Tibial nerve (tissue), 4 donors: ENCODE data around the gene FPGS. TPM values are rescaled to one million over a fixed set of nuclear protein-coding genes. Genes with fewer than 3 reads are reported as not detected.
A peak's percentile ranks its signal among the peaks of the same experiment; 100 is the strongest.

Experiments
- DNase-seq, 2 donors: peaks; one replicate each; pipeline ENCODE4 v3.0.0-alpha.2; 2019; ENCODE audit warnings: low spot score in 2 of 2
- H3K27ac ChIP-seq, 4 donors: fragments of 200-600 bp; sonication (generic) in 3 of 4; one replicate each; pipeline ENCODE4 v1.5.1; 2017 to 2019; ENCODE audit warnings: mild to moderate bottlenecking in 1 of 4
- H3K27me3 ChIP-seq, 2 donors: fragments of 200-600 bp; sonication (generic) in 1 of 2; one replicate each; pipeline versions ENCODE4 v1.5.1 to v1.6.0; 2017 to 2019
- H3K36me3 ChIP-seq, 3 donors: fragments of 200-600 bp; sonication (generic); one replicate each; pipeline ENCODE4 v1.5.1; 2018 to 2019
- H3K4me1 ChIP-seq, 4 donors: fragments of 200-600 bp; sonication (generic) in 3 of 4; one replicate each; pipeline ENCODE4 v1.5.1; 2017 to 2019
- H3K4me3 ChIP-seq, 4 donors: fragments of 200-600 bp; sonication (generic) in 3 of 4; one replicate each; pipeline ENCODE4 v1.5.1; 2017 to 2019; ENCODE audit warnings: mild to moderate bottlenecking in 1 of 4, moderate library complexity in 1 of 4
- H3K9me3 ChIP-seq, 4 donors: fragments of 200-600 bp; sonication (generic) in 3 of 4; one replicate each; pipeline ENCODE4 v1.5.1; 2017 to 2019
- CTCF ChIP-seq, 5 experiments: fragments of 200-600 bp in 3 of 5; fragments of 450-650 bp in 2 of 5; sonication (generic) in 3 of 5; IDR thresholded peaks; one replicate each; pipeline ENCODE4 v1.5.1; 2016 to 2019; ENCODE audit warnings: antibody characterized with exemption in 5 of 5, mild to moderate bottlenecking in 3 of 5, moderate library complexity in 2 of 5
- EP300 ChIP-seq, 2 donors: sonication (generic); formaldehyde crosslinking; IDR thresholded peaks; one replicate each; pipeline ENCODE4 v1.6.1; 2017; ENCODE audit warnings: antibody characterized with exemption in 2 of 2, mild to moderate bottlenecking in 1 of 2
- POLR2A ChIP-seq, 2 donors: fragments of 450-650 bp; IDR thresholded peaks; one replicate each; pipeline ENCODE4 v1.6.1; 2017; ENCODE audit warnings: antibody characterized with exemption in 2 of 2, mild to moderate bottlenecking in 2 of 2, moderate library complexity in 2 of 2
- WGBS, 2 donors: methylation state at CpG; one replicate each; pipeline ENCODE4 v1.1.5; 2018; 5-methylcytosine and 5-hydroxymethylcytosine counted together
- total RNA-seq, 4 donors: library from RNA; depleted of rRNA; stranded (reverse); fragments of >200 nt; gene quantifications; one replicate each; pipeline ENCODE4 v1.1.0, GENCODE V29; 2016

Gene FPGS, protein sequence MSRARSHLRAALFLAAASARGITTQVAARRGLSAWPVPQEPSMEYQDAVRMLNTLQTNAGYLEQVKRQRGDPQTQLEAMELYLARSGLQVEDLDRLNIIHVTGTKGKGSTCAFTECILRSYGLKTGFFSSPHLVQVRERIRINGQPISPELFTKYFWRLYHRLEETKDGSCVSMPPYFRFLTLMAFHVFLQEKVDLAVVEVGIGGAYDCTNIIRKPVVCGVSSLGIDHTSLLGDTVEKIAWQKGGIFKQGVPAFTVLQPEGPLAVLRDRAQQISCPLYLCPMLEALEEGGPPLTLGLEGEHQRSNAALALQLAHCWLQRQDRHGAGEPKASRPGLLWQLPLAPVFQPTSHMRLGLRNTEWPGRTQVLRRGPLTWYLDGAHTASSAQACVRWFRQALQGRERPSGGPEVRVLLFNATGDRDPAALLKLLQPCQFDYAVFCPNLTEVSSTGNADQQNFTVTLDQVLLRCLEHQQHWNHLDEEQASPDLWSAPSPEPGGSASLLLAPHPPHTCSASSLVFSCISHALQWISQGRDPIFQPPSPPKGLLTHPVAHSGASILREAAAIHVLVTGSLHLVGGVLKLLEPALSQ
- total RNA-seq = 100 to 1,000 TPM; 136 to 309 (median 143) TPM

DNA sequence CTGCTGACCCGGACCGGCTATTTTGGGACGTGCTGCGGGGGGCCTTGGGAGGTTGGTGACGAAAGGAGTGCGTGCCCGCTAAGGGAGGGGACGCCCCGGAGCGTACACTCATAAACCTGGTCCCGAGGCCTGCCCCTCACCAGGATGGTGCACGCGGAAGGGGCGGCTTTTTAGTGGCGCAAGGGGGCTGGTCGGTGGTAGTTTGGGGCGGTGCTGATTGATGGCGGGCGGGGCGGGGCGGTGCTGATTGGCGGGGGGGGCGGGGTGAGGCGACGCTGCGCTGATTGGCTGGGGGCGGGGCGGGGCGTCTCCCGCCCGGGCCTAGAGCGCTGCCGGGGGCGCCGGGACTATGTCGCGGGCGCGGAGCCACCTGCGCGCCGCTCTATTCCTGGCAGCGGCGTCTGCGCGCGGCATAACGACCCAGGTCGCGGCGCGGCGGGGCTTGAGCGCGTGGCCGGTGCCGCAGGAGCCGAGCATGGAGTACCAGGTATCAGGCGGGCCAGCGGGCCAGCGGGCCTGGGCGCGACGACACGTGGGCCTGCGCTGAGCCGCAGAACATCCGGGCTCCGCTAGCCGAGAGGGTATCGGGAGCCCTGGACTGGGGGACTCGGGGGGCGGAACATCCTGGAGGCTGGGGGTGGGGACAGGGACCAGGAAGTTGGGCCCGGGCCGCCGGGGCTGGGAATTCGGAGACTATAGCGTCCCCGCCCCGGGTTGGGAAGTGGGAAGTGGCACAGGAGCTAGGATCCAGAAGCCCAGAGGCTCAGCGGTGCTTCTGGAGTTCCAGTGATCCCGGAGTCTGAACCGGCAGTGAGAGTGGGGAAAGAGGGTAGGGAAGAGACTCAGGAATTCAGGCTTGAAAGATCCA is at the start of gene FPGS:
FPGS (plus strand) TSS at position 307 of the 868 bp plus-strand sequence; CDS start at position 350, 43 bp downstream.
- peaks cover 3 to 37% (median 6%) of the 10 kb centered on the region in 3 donors for H3K36me3 ChIP-seq
- TF ChIP-seq EP300 (IDR thresholded peaks at IDR 0.05) (peak in 1 of 2 donors; percentile 77), POLR2A (IDR thresholded peaks at IDR 0.05) (peak; percentile 28 to 73), CTCF (IDR thresholded peaks at IDR 0.05) (peak in 1 of 5 experiments; percentile 25)
- H3K9me3 ChIP-seq = no peaks in the 10 kb centered on the region
- WGBS, 2 donors = 0 to 1% methylated on average over 28 to 55 of the region's 83 CpGs
- H3K27ac ChIP-seq = peak within 1 kb of the TSS; percentile 90 to 96 (median 94)
- H3K4me1 ChIP-seq = peaks cover 4 to 31% (median 22%) of the 10 kb centered on the region in 4 donors
- no peaks in the 10 kb centered on the region for H3K27me3 ChIP-seq
- peak; percentile 77 to 81 for DNase-seq
- H3K4me3 ChIP-seq = peak within 1 kb of the TSS; percentile 34 to 78 (median 75)

GRCh38 chr9:127753148-127753547 is 49.5 kb upstream of the FPGS start:
- H3K27ac ChIP-seq = no peak overlapping the region

GRCh38 chr9:127753622-127754021 is 49.1 kb upstream of the FPGS start:
- Histone ChIP-seq H3K9me3 (no peaks in the 10 kb centered on the region), H3K4me1 (peaks cover 0 to 17% (median 0%) of the 10 kb centered on the region in 4 donors), H3K4me3 (no peak overlapping the region), H3K36me3 (peaks cover 0 to 25% (median 0%) of the 10 kb centered on the region in 3 donors), H3K27me3 (peaks cover 0 to 42% of the 10 kb centered on the region in 2 donors), H3K27ac (no peak overlapping the region)
- no peak for DNase-seq
- TF ChIP-seq EP300 (IDR thresholded peaks at IDR 0.05) (no peak), CTCF (IDR thresholded peaks at IDR 0.05) (no peak), POLR2A (IDR thresholded peaks at IDR 0.05) (no peak)
- WGBS, 2 donors = 76% methylated on average over 8 of the region's 8 CpGs

More at GRCh38 chr9:127753148-127753547, 49.5 kb upstream of the FPGS start:
- H3K9me3 ChIP-seq = no peaks in the 10 kb centered on the region
- H3K36me3 ChIP-seq = peaks cover 0 to 30% (median 0%) of the 10 kb centered on the region in 3 donors
- H3K27me3 ChIP-seq = peaks cover 0 to 38% of the 10 kb centered on the region in 2 donors
- no peak for TF ChIP-seq POLR2A (IDR thresholded peaks at IDR 0.05)
- TF ChIP-seq CTCF (IDR thresholded peaks at IDR 0.05) = no peak
- TF ChIP-seq EP300 (IDR thresholded peaks at IDR 0.05) = no peak
- DNase-seq = no peak
- 71 to 77% methylated on average over 7 to 8 of the region's 8 CpGs for WGBS, 2 donors
- peaks cover 0 to 17% (median 0%) of the 10 kb centered on the region in 4 donors for H3K4me1 ChIP-seq
- H3K4me3 ChIP-seq = no peak overlapping the region

DNA sequence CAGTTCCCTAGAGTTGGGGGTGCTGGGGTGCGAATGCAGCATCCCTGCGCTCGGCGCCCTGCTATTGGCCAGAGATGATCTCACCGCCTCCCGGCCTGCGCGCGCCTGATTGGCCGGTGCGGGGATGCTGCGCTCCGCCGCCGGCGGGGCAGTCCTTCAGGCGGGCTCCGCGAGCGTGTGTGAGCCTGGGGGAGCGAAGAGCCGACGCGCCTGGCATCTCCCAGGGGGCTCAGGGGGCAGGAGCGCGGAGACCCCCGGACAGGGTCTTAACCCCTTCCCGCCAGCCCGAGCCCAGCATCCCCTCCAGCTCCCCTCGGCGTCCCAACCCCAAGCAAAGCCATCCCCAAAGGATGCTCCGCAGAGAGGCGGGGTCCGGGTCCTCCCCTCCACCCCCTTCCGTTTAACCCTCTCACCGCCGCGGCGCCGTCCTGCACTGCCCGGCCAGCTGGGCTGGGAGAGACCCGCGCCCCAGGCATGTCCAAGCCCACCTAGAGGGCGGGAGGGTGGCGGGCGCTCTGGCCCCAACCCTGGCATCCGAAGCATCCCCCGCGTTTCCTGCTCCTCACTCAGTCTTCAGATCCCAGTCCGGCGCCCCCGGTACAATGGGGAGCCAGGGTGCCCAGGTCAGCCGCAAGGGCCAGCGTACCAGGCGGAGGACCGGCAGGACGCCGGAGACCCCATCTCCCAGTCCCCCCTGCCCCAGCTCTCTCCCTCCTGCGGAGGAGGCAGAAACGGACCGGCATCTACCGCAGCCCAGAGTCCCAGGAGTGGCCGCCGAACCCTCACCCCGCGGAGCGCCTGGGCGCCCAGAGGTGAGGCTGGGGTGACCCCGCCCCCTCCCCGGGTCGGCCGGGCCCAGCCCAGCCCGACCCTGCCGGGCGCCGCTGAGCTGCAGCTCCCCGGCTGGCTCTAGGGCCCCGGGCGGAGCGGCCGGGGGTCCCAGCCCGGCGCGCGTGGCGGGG is 48.3 kb upstream of the FPGS start:
- TF ChIP-seq POLR2A (IDR thresholded peaks at IDR 0.05) = no peak
- no peak for TF ChIP-seq CTCF (IDR thresholded peaks at IDR 0.05)
- TF ChIP-seq EP300 (IDR thresholded peaks at IDR 0.05) = no peak
- no peak overlapping the region for H3K27ac ChIP-seq
- peaks cover 0 to 17% (median 0%) of the 10 kb centered on the region in 4 donors for H3K4me1 ChIP-seq
- H3K9me3 ChIP-seq = no peaks in the 10 kb centered on the region
- H3K36me3 ChIP-seq = peaks cover 0 to 17% (median 0%) of the 10 kb centered on the region in 3 donors
- H3K27me3 ChIP-seq = peaks cover 0 to 45% of the 10 kb centered on the region in 2 donors
- WGBS, 2 donors = 29 to 47% methylated on average over 33 to 57 of the region's 86 CpGs
- DNase-seq = no peak
- H3K4me3 ChIP-seq = no peak overlapping the region
